ENCODE results near the gene FAM50B. TPM values are rescaled to one million over a fixed set of nuclear protein-coding genes. Genes with fewer than 3 reads are reported as not detected.

FAM50B gene
- total and polyA plus RNA-seq, 2 of the 13 experiments (the other 11 are each of a cell fraction or from before 2014, with no cell fraction given) = 0.05 TPM; not detected in 1

DNA sequence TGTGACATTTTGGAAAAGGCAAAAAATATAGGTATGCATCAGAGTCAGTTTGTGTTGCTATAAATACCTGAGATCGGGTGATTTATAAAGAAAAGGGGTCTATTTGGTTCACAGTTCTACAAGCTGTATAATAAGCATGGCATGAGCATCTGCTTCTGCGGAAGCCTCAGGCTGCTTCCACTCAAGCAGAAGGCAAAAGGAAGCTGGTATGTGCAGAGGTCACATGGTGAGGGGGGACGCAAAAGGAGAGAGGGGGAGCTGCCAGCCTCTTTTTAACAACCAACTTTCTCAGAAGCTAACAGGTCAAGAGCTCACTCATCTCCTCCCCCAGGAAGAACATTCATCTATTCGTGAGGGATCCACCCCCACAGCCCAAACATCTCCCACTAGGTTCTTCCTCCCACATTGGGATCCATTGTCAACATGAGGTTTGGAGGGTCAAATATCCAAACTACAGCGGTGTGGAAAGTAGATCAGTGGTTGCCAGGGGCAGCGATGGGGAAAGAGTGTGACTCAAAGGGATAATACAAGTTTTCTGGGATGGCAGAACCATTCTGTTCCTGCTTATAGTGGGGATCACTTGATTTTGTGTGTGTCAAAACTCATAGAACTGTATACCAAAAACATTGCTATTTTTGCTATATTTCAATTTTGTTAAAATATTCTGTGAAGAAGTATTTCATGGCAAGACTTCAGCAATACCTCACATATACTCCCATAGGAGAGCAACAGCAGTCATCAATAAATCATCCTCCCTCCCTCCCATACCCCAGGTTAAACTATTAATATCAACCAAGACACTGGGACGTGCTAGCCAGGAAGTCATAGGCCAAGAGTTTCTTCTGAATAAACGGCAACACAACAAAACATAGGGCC is 9.9 kb upstream of the FAM50B start (continued):
- TF ChIP-seq GRHL1 (CRISPR knock-in tag; conservative IDR thresholded peaks at IDR 0.05) (no peak), ZNF136 (CRISPR knock-in tag; IDR thresholded peaks at IDR 0.05; ENCODE audit: low read depth) (no peak), KDM2A (CRISPR knock-in tag; IDR thresholded peaks at IDR 0.05; ENCODE audit: borderline replicate concordance, low read depth) (no peak), KLF11 (CRISPR knock-in tag; IDR thresholded peaks at IDR 0.05) (no peak), ATRX (CRISPR knock-in tag; IDR thresholded peaks at IDR 0.05; ENCODE audit: borderline replicate concordance) (no peak), GATA4 (IDR thresholded peaks at IDR 0.05; ENCODE audit: borderline replicate concordance, low read depth) (peak; percentile 29; the same call in 1 of the 2 replicates), FOXK1 (CRISPR knock-in tag; IDR thresholded peaks at IDR 0.05; ENCODE audit: borderline replicate concordance, low read depth) (peak; percentile 91), HCFC1 (IDR thresholded peaks at IDR 0.05; ENCODE audit: low read depth, low read length) (no peak), POLR2AphosphoS5 (IDR thresholded peaks at IDR 0.05; ENCODE audit: low read depth, low read length) (peak; percentile 65), ZSCAN9 (CRISPR knock-in tag; IDR thresholded peaks at IDR 0.05; ENCODE audit: borderline replicate concordance) (no peak; the same call in 1 of the 2 replicates), ZNF564 (CRISPR knock-in tag; IDR thresholded peaks at IDR 0.05) (no peak; the same call in 1 of the 2 replicates), MLXIP (CRISPR knock-in tag; IDR thresholded peaks at IDR 0.05; ENCODE audit: borderline replicate concordance) (no peak), DR1 (CRISPR knock-in tag; IDR thresholded peaks at IDR 0.05) (no peak), SMARCE1 (IDR thresholded peaks at IDR 0.05; ENCODE audit: borderline replicate concordance) (no peak), KMT2B (CRISPR knock-in tag; IDR thresholded peaks at IDR 0.05) (peak; percentile 41; the same call in 1 of the 2 replicates), TFDP1 (CRISPR knock-in tag; IDR thresholded peaks at IDR 0.05; ENCODE audit: borderline replicate concordance) (no peak), TFDP2 (CRISPR knock-in tag; IDR thresholded peaks at IDR 0.05) (no peak)

Data from HepG2 (cell line).